Measurements from ENCODE around the gene DDT.

GRCh38 chr22:24021304-24021703, 47.1 kb upstream of the DDT start:
- TF ChIP-seq EP300 (IDR thresholded peaks at IDR 0.05) (no peak), CTCF (IDR thresholded peaks at IDR 0.05) (no peak), POLR2A (IDR thresholded peaks at IDR 0.05) (no peak), POLR2AphosphoS5 (IDR thresholded peaks at IDR 0.05) (no peak)
